B cell (primary cell): ENCODE measurements around the gene COG3. TPM values are rescaled to one million over a fixed set of nuclear protein-coding genes. Genes with fewer than 3 reads are reported as not detected.

Source experiments
- ATAC-seq: fragments of 200-7000 bp; cut with Tn5 transposase; one replicate; pipeline ENCODE4 v1.10.0; 2021; ENCODE audit warnings: low read depth, mild to moderate bottlenecking, moderate number of reproducible peaks, moderate library complexity
- CTCF ChIA-PET: fragments of 350-600 bp; sonication (Branson Sonifier 250); formaldehyde crosslinking; loops from one replicate; lab custom pipeline; 2021; ENCODE audit warnings: antibody characterized with exemption, inconsistent platforms; lab: Charles Lee
- POLR2A ChIA-PET: fragments of 350-600 bp; sonication (Branson Sonifier 250); formaldehyde crosslinking; loops from one replicate; lab custom pipeline; 2021; ENCODE audit warnings: antibody characterized with exemption; lab: Charles Lee
- DNase-seq: peaks from one replicate; pipeline ENCODE4 v3.0.0; 2013
- H2AFZ ChIP-seq: 2 replicates; pipeline ENCODE4 v1.6.1; 2012; ENCODE audit warnings: mild to moderate bottlenecking, low read depth, low read length; ENCODE audit not compliant: insufficient read depth, poor library complexity, severe bottlenecking
- H3K27ac ChIP-seq, 2 donors: 1 replicate in 1 of 2; 2 replicates in 1 of 2; pipeline ENCODE4 v1.5.1; 2012 to 2013; ENCODE audit warnings: low read length in 2 of 2, mild to moderate bottlenecking in 2 of 2, moderate library complexity in 1 of 2
- H3K27me3 ChIP-seq, 4 experiments: fragments of 200-600 bp in 1 of 4; sonication (generic) in 1 of 4; replicated peaks in 1 of 4; 1 replicate in 2 of 4; 2 replicates in 2 of 4; pipeline versions ENCODE4 v1.6.1 to v1.7.0; 2013 to 2016; ENCODE audit warnings: low read length in 3 of 4, mild to moderate bottlenecking in 2 of 4, mixed read lengths in 1 of 4, moderate library complexity in 1 of 4; ENCODE audit not compliant: insufficient read depth in 4 of 4, control insufficient read depth in 3 of 4; ENCODE audit errors: control extremely low read depth in 1 of 4
- H3K36me3 ChIP-seq, 2 experiments: replicated peaks in 1 of 2; 1 replicate in 1 of 2; 2 replicates in 1 of 2; pipeline versions ENCODE4 v1.6.1 to v1.7.1; 2013; ENCODE audit warnings: low read length in 1 of 2; ENCODE audit not compliant: insufficient read depth in 2 of 2, control insufficient read depth in 1 of 2; ENCODE audit errors: control extremely low read depth in 1 of 2, extremely low read depth in 1 of 2
- H3K4me1 ChIP-seq, 2 donors: fragments of 200-600 bp in 1 of 2; sonication (generic) in 1 of 2; 1 replicate in 1 of 2; 2 replicates in 1 of 2; pipeline versions ENCODE4 v1.5.1 to v1.6.1; 2013 to 2017; ENCODE audit warnings: low read length in 2 of 2; ENCODE audit not compliant: control insufficient read depth in 2 of 2, insufficient read depth in 2 of 2
- H3K4me2 ChIP-seq: replicated peaks from 2 replicates; pipeline ENCODE3; 2012; ENCODE audit warnings: mild to moderate bottlenecking, low read depth, low read length; ENCODE audit not compliant: poor library complexity, severe bottlenecking
- H3K4me3 ChIP-seq, 5 experiments: fragments of 200-600 bp in 1 of 5; sonication (generic) in 1 of 5; 1 replicate in 3 of 5; 2 replicates in 2 of 5; pipeline versions ENCODE4 v1.5.1 to v1.7.0; 2011 to 2016; ENCODE audit warnings: low read length in 4 of 5, mild to moderate bottlenecking in 4 of 5, low read depth in 2 of 5, control low read depth in 1 of 5, moderate library complexity in 1 of 5; ENCODE audit not compliant: insufficient read depth in 1 of 5; ENCODE audit errors: control extremely low read depth in 1 of 5, extremely low read depth in 1 of 5
- H3K79me2 ChIP-seq: fragments of 200-600 bp; sonication (generic); one replicate; pipeline ENCODE4 v1.6.0; 2016; ENCODE audit warnings: low read length; ENCODE audit not compliant: control insufficient read depth, insufficient read depth
- H3K9ac ChIP-seq: fragments of 200-600 bp; sonication (generic); 2 replicates; pipeline ENCODE4 v1.6.1; 2017; ENCODE audit warnings: mild to moderate bottlenecking, low read length, moderate library complexity
- H3K9me3 ChIP-seq, 3 donors: one replicate each; pipeline versions ENCODE4 v1.6.1 to v1.7.1; 2013; ENCODE audit warnings: low read length in 2 of 3; ENCODE audit not compliant: control insufficient read depth in 2 of 3, insufficient read depth in 1 of 3; ENCODE audit errors: control extremely low read depth in 1 of 3
- H4K20me1 ChIP-seq: 2 replicates; pipeline ENCODE4 v1.6.0; 2012; ENCODE audit warnings: mild to moderate bottlenecking, low read length; ENCODE audit not compliant: insufficient read depth, control insufficient read depth, poor library complexity, severe bottlenecking
- H3K27ac Mint-ChIP-seq: one replicate; pipeline ENCODE4 v1.8.0; 2021; ENCODE audit warnings: mixed read lengths
- H3K27me3 Mint-ChIP-seq: one replicate; pipeline ENCODE4 v1.8.0; 2021; ENCODE audit warnings: mixed read lengths
- H3K4me1 Mint-ChIP-seq: one replicate; pipeline ENCODE4 v1.8.0; 2021; ENCODE audit warnings: mixed read lengths
- H3K4me3 Mint-ChIP-seq: one replicate; pipeline ENCODE4 v1.8.0; 2021; ENCODE audit warnings: mixed read lengths
- H3K9me3 Mint-ChIP-seq: one replicate; pipeline ENCODE4 v1.8.0; 2022; ENCODE audit warnings: mixed read lengths; ENCODE audit not compliant: insufficient read depth
- CTCF ChIP-seq: fragments of 200-600 bp; IDR thresholded peaks from one replicate; pipeline ENCODE4 v1.8.0; 2022; ENCODE audit warnings: antibody characterized with exemption, mild to moderate bottlenecking
- EZH2 ChIP-seq: IDR thresholded peaks from 2 replicates; pipeline ENCODE4 v1.6.1; 2012; ENCODE audit warnings: borderline replicate concordance, low read depth, mild to moderate bottlenecking, moderate library complexity, low read length; ENCODE audit not compliant: insufficient read depth, poor library complexity, severe bottlenecking
- WGBS: methylation state at CpG from one replicate; pipeline ENCODE4 v1.1.5; 2013; ENCODE audit warnings: missing lambda C conversion rate; ENCODE audit not compliant: insufficient coverage; 5-methylcytosine and 5-hydroxymethylcytosine counted together
- intact Hi-C: fragments of 100-400 bp; cut with micrococcal nuclease; formaldehyde crosslinking; loops from one replicate; pipeline ENCODE4 v1.10.0; 2022
- polyA plus RNA-seq: library from polyadenylated mRNA; depleted of rRNA; stranded (reverse); fragments of >200 nt; gene quantifications from 2 replicates; pipeline ENCODE4 v1.2.3, GENCODE V29; 2012
- total RNA-seq, 2 donors: library from RNA; stranded (reverse); fragments of 120-200 nt in 1 of 2; gene quantifications; 1 replicate in 1 of 2; 2 replicates in 1 of 2; pipeline versions ENCODE4 v1.2.3 to v1.2.4, GENCODE V29; 2013 to 2022

The COG3 gene
- total and polyA plus RNA-seq, 2 donors (not counting 1 experiment from before 2014, with no cell fraction given): 29.5 to 37.3 TPM

DNA sequence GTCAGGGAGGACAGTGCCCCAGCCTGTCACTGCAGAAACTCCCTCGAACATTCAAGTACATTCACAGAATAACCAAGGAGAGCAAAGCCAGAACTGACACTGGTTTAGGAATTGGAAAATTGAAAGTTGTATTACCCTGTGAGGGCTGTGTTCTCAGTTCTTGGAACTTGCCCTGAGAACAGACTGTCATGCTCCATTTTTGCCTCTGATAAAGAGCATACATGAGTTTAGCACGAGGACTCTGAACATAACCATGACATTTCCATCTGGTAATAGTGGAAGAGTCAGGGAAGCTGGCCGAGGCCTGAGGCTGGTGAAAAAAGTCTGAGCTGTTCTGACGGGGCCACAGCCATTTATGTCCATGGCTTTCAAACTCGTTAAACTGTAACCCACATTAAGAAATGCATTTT lies 31.4 kb upstream of the COG3 start:
- no peaks in the 10 kb centered on the region for H3K4me1 Mint-ChIP-seq
- Histone ChIP-seq H2AFZ (no peak overlapping the region), H3K4me1 (no peaks in the 10 kb centered on the region), H4K20me1 (no peaks in the 10 kb centered on the region), H3K9me3 (no peaks in the 10 kb centered on the region), H3K79me2 (no peaks in the 10 kb centered on the region), H3K27me3 (no peaks in the 10 kb centered on the region), H3K4me2 (no peak overlapping the region), H3K4me3 (no peak overlapping the region), H3K27ac (no peak overlapping the region), H3K36me3 (no peaks in the 10 kb centered on the region), H3K9ac (no peak overlapping the region)
- H3K27me3 Mint-ChIP-seq: no peaks in the 10 kb centered on the region
- no peak overlapping the region for H3K4me3 Mint-ChIP-seq
- POLR2A ChIA-PET: no interaction called here
- DNase-seq (no peak), ATAC-seq (no peak)
- intact Hi-C loops: no loop called here
- CTCF ChIA-PET: no interaction called here
- TF ChIP-seq EZH2: no peak
- TF ChIP-seq CTCF: no peak
- 94% methylated on average over 2 of the region's 5 CpGs for WGBS
- no peaks in the 10 kb centered on the region for H3K9me3 Mint-ChIP-seq
- H3K27ac Mint-ChIP-seq: no peak overlapping the region

DNA sequence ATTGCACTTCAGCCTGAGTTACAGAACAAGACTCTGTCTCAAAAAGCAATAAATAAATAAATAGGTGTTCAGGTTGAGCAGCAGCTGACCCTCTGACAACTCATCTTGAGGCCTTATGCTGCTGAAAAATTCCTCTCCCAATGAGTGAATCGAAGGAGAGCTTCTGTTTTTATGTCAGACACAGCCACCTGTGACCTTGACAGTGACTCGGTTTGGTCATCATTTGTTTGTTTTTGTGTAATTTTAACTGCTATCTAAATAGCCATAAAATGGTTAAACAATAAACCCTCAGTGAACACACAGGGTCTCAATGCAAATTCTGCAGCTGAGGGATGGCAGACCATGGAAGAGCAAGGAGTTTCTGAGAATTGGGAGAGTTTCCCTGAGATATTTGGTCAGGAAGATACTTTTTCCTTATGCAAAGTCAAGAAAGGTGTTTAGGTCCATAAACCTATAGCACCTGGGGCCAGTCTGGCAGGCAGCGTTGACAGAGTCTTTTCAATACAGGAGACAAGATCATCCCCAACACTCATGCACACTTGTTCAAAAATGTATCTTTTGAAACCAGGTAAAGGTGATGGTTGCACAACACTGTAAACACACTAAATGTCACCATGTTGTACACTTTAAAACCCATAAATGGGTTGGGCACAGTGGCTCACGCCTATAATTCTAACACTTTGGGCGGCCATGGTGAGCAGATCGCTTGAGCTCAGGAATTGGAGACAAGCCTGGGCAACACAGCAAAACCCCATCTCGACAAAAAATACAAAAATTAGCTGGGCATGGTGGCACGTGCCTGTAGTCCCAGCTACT lies 30.0 kb upstream of the COG3 start:
- H3K36me3 ChIP-seq: no peaks in the 10 kb centered on the region
- TF ChIP-seq CTCF (no peak), EZH2 (no peak)
- no peak overlapping the region for H3K4me2 ChIP-seq
- no peak overlapping the region for H3K27ac ChIP-seq
- H2AFZ ChIP-seq: no peak overlapping the region
- WGBS: 95% methylated on average over 5 of the region's 8 CpGs
- Mint-ChIP-seq H3K9me3 (no peaks in the 10 kb centered on the region), H3K27me3 (no peaks in the 10 kb centered on the region), H3K4me3 (no peak overlapping the region), H3K27ac (no peak overlapping the region), H3K4me1 (no peaks in the 10 kb centered on the region)
- H3K9ac ChIP-seq: no peak overlapping the region
- no peaks in the 10 kb centered on the region for H3K4me1 ChIP-seq
- H3K27me3 ChIP-seq: no peaks in the 10 kb centered on the region
- H4K20me1 ChIP-seq: no peaks in the 10 kb centered on the region
- no peak for DNase-seq
- no peak for ATAC-seq
- intact Hi-C loops: no loop called here
- H3K9me3 ChIP-seq: no peaks in the 10 kb centered on the region
- H3K4me3 ChIP-seq: no peak overlapping the region
- ChIA-PET CTCF (no interaction called here), POLR2A (no interaction called here)
- H3K79me2 ChIP-seq: no peaks in the 10 kb centered on the region
